Measurements from ENCODE around the gene PPP4R2.

PPP4R2 gene

GRCh38 chr3:73096169-73096568 is 99.6 kb downstream of the PPP4R2 start:
- CTCF ChIA-PET: interaction anchor here (0.5 to 1.7 kb wide), 3 partner anchors 11 to 443 kb away, joined by 3 to 5 read pairs (median 3); no protein-coding TSS in a partner anchor

GRCh38 chr3:73098026-73098425 is 101.4 kb downstream of the PPP4R2 start:
- no peak for TF ChIP-seq L3MBTL2 (conservative IDR thresholded peaks at IDR 0.05)
- ChIA-PET POLR2A (no interaction called here), CTCF (no interaction called here)
- no peak for DNase-seq (ENCODE audit: extremely low spot score)

More at GRCh38 chr3:73096169-73096568, 99.6 kb downstream of the PPP4R2 start:
- TF ChIP-seq LEF1 (IDR thresholded peaks at IDR 0.05; ENCODE audit: borderline replicate concordance) (no peak), CTBP1 (IDR thresholded peaks at IDR 0.05; ENCODE audit: borderline replicate concordance) (no peak), FOXA1 (IDR thresholded peaks at IDR 0.05) (no peak), SUZ12 (IDR thresholded peaks at IDR 0.05) (no peak), HDGF (IDR thresholded peaks at IDR 0.05; ENCODE audit: borderline replicate concordance) (no peak)
- no peak for DNase-seq (ENCODE audit: extremely low spot score)
- POLR2A ChIA-PET: no interaction called here

- CTCF ChIA-PET: no interaction called here
- TF ChIP-seq PKNOX1 (IDR thresholded peaks at IDR 0.05) (no peak), BHLHE40 (IDR thresholded peaks at IDR 0.05; ENCODE audit: borderline replicate concordance) (no peak), SP1 (IDR thresholded peaks at IDR 0.05) (no peak), ZNF384 (IDR thresholded peaks at IDR 0.05) (no peak), LEF1 (IDR thresholded peaks at IDR 0.05; ENCODE audit: borderline replicate concordance) (no peak), L3MBTL2 (conservative IDR thresholded peaks at IDR 0.05) (no peak), FOXM1 (IDR thresholded peaks at IDR 0.05; ENCODE audit: borderline replicate concordance) (no peak), FOXK2 (IDR thresholded peaks at IDR 0.05) (no peak), FOXA1 (IDR thresholded peaks at IDR 0.05) (no peak), ARNT (IDR thresholded peaks at IDR 0.05) (no peak), ELF4 (IDR thresholded peaks at IDR 0.05) (no peak), TARDBP (IDR thresholded peaks at IDR 0.05) (no peak), NFRKB (IDR thresholded peaks at IDR 0.05) (no peak), CTBP1 (IDR thresholded peaks at IDR 0.05; ENCODE audit: borderline replicate concordance) (no peak), SUZ12 (IDR thresholded peaks at IDR 0.05) (no peak), HDGF (IDR thresholded peaks at IDR 0.05; ENCODE audit: borderline replicate concordance) (no peak)
- DNase-seq (ENCODE audit: extremely low spot score): no peak
- POLR2A ChIA-PET: no interaction called here
These were observed 102.3 kb downstream of the PPP4R2 start for GRCh38 chr3:73098873-73099272.

- CTCF ChIA-PET: interaction anchor here (2.9 kb wide), 1 partner anchor 401 kb away, joined by 22 read pairs; no protein-coding TSS in a partner anchor
- no peak for TF ChIP-seq SUZ12 (IDR thresholded peaks at IDR 0.05)
- no peak for TF ChIP-seq CTBP1 (IDR thresholded peaks at IDR 0.05; ENCODE audit: borderline replicate concordance)
- no peak for TF ChIP-seq ZNF384 (IDR thresholded peaks at IDR 0.05)
- no peak for TF ChIP-seq FOXM1 (IDR thresholded peaks at IDR 0.05; ENCODE audit: borderline replicate concordance)
- TF ChIP-seq FOXK2 (IDR thresholded peaks at IDR 0.05): no peak
- no peak for TF ChIP-seq ARNT (IDR thresholded peaks at IDR 0.05)
- TF ChIP-seq HDGF (IDR thresholded peaks at IDR 0.05; ENCODE audit: borderline replicate concordance): no peak
- TF ChIP-seq LEF1 (IDR thresholded peaks at IDR 0.05; ENCODE audit: borderline replicate concordance): no peak
- no peak for TF ChIP-seq FOXA1 (IDR thresholded peaks at IDR 0.05)
- no peak for TF ChIP-seq TARDBP (IDR thresholded peaks at IDR 0.05)
- TF ChIP-seq ELF4 (IDR thresholded peaks at IDR 0.05): no peak
- no peak for TF ChIP-seq SP1 (IDR thresholded peaks at IDR 0.05)
- no peak for TF ChIP-seq PKNOX1 (IDR thresholded peaks at IDR 0.05)
- TF ChIP-seq L3MBTL2 (conservative IDR thresholded peaks at IDR 0.05): no peak
- TF ChIP-seq BHLHE40 (IDR thresholded peaks at IDR 0.05; ENCODE audit: borderline replicate concordance): no peak
- POLR2A ChIA-PET: no interaction called here
- DNase-seq (ENCODE audit: extremely low spot score): peak; percentile 88
These were observed 104.3 kb downstream of the PPP4R2 start for GRCh38 chr3:73100741-73101559.

GRCh38 chr3:73101881-73102280 is 105.3 kb downstream of the PPP4R2 start:
- TF ChIP-seq ZNF384 (IDR thresholded peaks at IDR 0.05) (no peak), FOXM1 (IDR thresholded peaks at IDR 0.05; ENCODE audit: borderline replicate concordance) (no peak), BHLHE40 (IDR thresholded peaks at IDR 0.05; ENCODE audit: borderline replicate concordance) (no peak), SP1 (IDR thresholded peaks at IDR 0.05) (no peak), SUZ12 (IDR thresholded peaks at IDR 0.05) (no peak), CTBP1 (IDR thresholded peaks at IDR 0.05; ENCODE audit: borderline replicate concordance) (no peak), PKNOX1 (IDR thresholded peaks at IDR 0.05) (no peak), TARDBP (IDR thresholded peaks at IDR 0.05) (no peak), FOXA1 (IDR thresholded peaks at IDR 0.05) (no peak), ARNT (IDR thresholded peaks at IDR 0.05) (no peak), LEF1 (IDR thresholded peaks at IDR 0.05; ENCODE audit: borderline replicate concordance) (no peak)
- no peak for DNase-seq (ENCODE audit: extremely low spot score)
- POLR2A ChIA-PET: no interaction called here
- CTCF ChIA-PET: interaction anchor here (1.0 to 2.9 kb wide), 2 partner anchors 343 to 400 kb away, joined by 3 to 22 read pairs; no protein-coding TSS in a partner anchor

- CTCF ChIA-PET: no interaction called here
- DNase-seq (ENCODE audit: extremely low spot score): no peak
- POLR2A ChIA-PET: no interaction called here
- TF ChIP-seq HDGF (IDR thresholded peaks at IDR 0.05; ENCODE audit: borderline replicate concordance) (no peak), SP1 (IDR thresholded peaks at IDR 0.05) (no peak), CTBP1 (IDR thresholded peaks at IDR 0.05; ENCODE audit: borderline replicate concordance) (no peak), FOXM1 (IDR thresholded peaks at IDR 0.05; ENCODE audit: borderline replicate concordance) (no peak), L3MBTL2 (conservative IDR thresholded peaks at IDR 0.05) (no peak), PKNOX1 (IDR thresholded peaks at IDR 0.05) (no peak), LEF1 (IDR thresholded peaks at IDR 0.05; ENCODE audit: borderline replicate concordance) (no peak)
These were observed 110.6 kb downstream of the PPP4R2 start for GRCh38 chr3:73107215-73107614.
